ENCODE data around the gene SLCO4A1.

SLCO4A1 gene

GRCh38 chr20:62708591-62709536 is 66.6 kb downstream of the SLCO4A1 start, which contains the start of gene NTSR1:
Gene NTSR1 (plus strand): TSS chr20:62708836. CDS start chr20:62709208, 372 bp downstream.
- Histone ChIP-seq H3K4me1 (ENCODE audit: control insufficient read depth, insufficient read depth, low read length, poor library complexity, severe bottlenecking) (peaks cover 13% of the 10 kb centered on the region), H3K4me3 (ENCODE audit: insufficient read depth, low read depth, low read length, poor library complexity, severe bottlenecking) (no peak within 1 kb of the TSS)

GRCh38 chr20:62709537-62709905 is 67.2 kb downstream of the SLCO4A1 start:
- Histone ChIP-seq H3K9me3 (ENCODE audit: control insufficient read depth, low read length) (no peaks in the 10 kb centered on the region), H3K4me1 (ENCODE audit: control insufficient read depth, insufficient read depth, low read length, poor library complexity, severe bottlenecking) (peaks cover 10% of the 10 kb centered on the region), H3K36me3 (ENCODE audit: control insufficient read depth, insufficient read depth, low read length) (no peaks in the 10 kb centered on the region), H3K27me3 (replicated peaks; ENCODE audit: control insufficient read depth, insufficient read depth, low read length, poor library complexity, severe bottlenecking) (peaks cover 24% of the 10 kb centered on the region), H3K4me3 (ENCODE audit: insufficient read depth, low read depth, low read length, poor library complexity, severe bottlenecking) (no peak overlapping the region), H3K27ac (ENCODE audit: insufficient read depth, low read length, poor library complexity, severe bottlenecking) (no peak overlapping the region)
- no peak for DNase-seq

More at GRCh38 chr20:62708591-62709536, 66.6 kb downstream of the SLCO4A1 start, which contains the start of gene NTSR1:
- no peak for DNase-seq
- no peaks in the 10 kb centered on the region for H3K9me3 ChIP-seq (ENCODE audit: control insufficient read depth, low read length)
- H3K27ac ChIP-seq (ENCODE audit: insufficient read depth, low read length, poor library complexity, severe bottlenecking), result no peak within 1 kb of the TSS
- no peaks in the 10 kb centered on the region for H3K36me3 ChIP-seq (ENCODE audit: control insufficient read depth, insufficient read depth, low read length)
- peaks cover 24% of the 10 kb centered on the region for H3K27me3 ChIP-seq (replicated peaks; ENCODE audit: control insufficient read depth, insufficient read depth, low read length, poor library complexity, severe bottlenecking)

GRCh38 chr20:62710221-62710885 is 68.0 kb downstream of the SLCO4A1 start:
- H3K9me3 ChIP-seq (ENCODE audit: control insufficient read depth, low read length), result no peaks in the 10 kb centered on the region
- H3K27ac ChIP-seq (ENCODE audit: insufficient read depth, low read length, poor library complexity, severe bottlenecking), result no peak overlapping the region
- DNase-seq, result no peak
- no peak overlapping the region for H3K4me3 ChIP-seq (ENCODE audit: insufficient read depth, low read depth, low read length, poor library complexity, severe bottlenecking)
- no peaks in the 10 kb centered on the region for H3K36me3 ChIP-seq (ENCODE audit: control insufficient read depth, insufficient read depth, low read length)
- peaks cover 24% of the 10 kb centered on the region for H3K27me3 ChIP-seq (replicated peaks; ENCODE audit: control insufficient read depth, insufficient read depth, low read length, poor library complexity, severe bottlenecking)
- peaks cover 10% of the 10 kb centered on the region for H3K4me1 ChIP-seq (ENCODE audit: control insufficient read depth, insufficient read depth, low read length, poor library complexity, severe bottlenecking)

GRCh38 chr20:62710886-62711702 is 68.8 kb downstream of the SLCO4A1 start:
- Histone ChIP-seq H3K27ac (ENCODE audit: insufficient read depth, low read length, poor library complexity, severe bottlenecking) (no peak overlapping the region), H3K36me3 (ENCODE audit: control insufficient read depth, insufficient read depth, low read length) (no peaks in the 10 kb centered on the region), H3K4me3 (ENCODE audit: insufficient read depth, low read depth, low read length, poor library complexity, severe bottlenecking) (no peak overlapping the region), H3K4me1 (ENCODE audit: control insufficient read depth, insufficient read depth, low read length, poor library complexity, severe bottlenecking) (peaks cover 17% of the 10 kb centered on the region), H3K9me3 (ENCODE audit: control insufficient read depth, low read length) (no peaks in the 10 kb centered on the region), H3K27me3 (replicated peaks; ENCODE audit: control insufficient read depth, insufficient read depth, low read length, poor library complexity, severe bottlenecking) (peaks cover 24% of the 10 kb centered on the region)
- DNase-seq, result no peak

GRCh38 chr20:62711703-62712101 is 69.4 kb downstream of the SLCO4A1 start:
- Histone ChIP-seq H3K36me3 (ENCODE audit: control insufficient read depth, insufficient read depth, low read length) (no peaks in the 10 kb centered on the region), H3K27ac (ENCODE audit: insufficient read depth, low read length, poor library complexity, severe bottlenecking) (no peak overlapping the region), H3K27me3 (replicated peaks; ENCODE audit: control insufficient read depth, insufficient read depth, low read length, poor library complexity, severe bottlenecking) (peaks cover 24% of the 10 kb centered on the region), H3K9me3 (ENCODE audit: control insufficient read depth, low read length) (no peaks in the 10 kb centered on the region), H3K4me3 (ENCODE audit: insufficient read depth, low read depth, low read length, poor library complexity, severe bottlenecking) (no peak overlapping the region), H3K4me1 (ENCODE audit: control insufficient read depth, insufficient read depth, low read length, poor library complexity, severe bottlenecking) (peaks cover 23% of the 10 kb centered on the region)
- DNase-seq, result no peak

- peaks cover 21% of the 10 kb centered on the region for H3K27me3 ChIP-seq (replicated peaks; ENCODE audit: control insufficient read depth, insufficient read depth, low read length, poor library complexity, severe bottlenecking)
- no peak for DNase-seq
- H3K4me3 ChIP-seq (ENCODE audit: insufficient read depth, low read depth, low read length, poor library complexity, severe bottlenecking), result no peak overlapping the region
- no peak overlapping the region for H3K27ac ChIP-seq (ENCODE audit: insufficient read depth, low read length, poor library complexity, severe bottlenecking)
- H3K4me1 ChIP-seq (ENCODE audit: control insufficient read depth, insufficient read depth, low read length, poor library complexity, severe bottlenecking), result peaks cover 29% of the 10 kb centered on the region
- no peaks in the 10 kb centered on the region for H3K9me3 ChIP-seq (ENCODE audit: control insufficient read depth, low read length)
- no peaks in the 10 kb centered on the region for H3K36me3 ChIP-seq (ENCODE audit: control insufficient read depth, insufficient read depth, low read length)
Observed at GRCh38 chr20:62712606-62713005, 70.3 kb downstream of the SLCO4A1 start.

GRCh38 chr20:62714006-62714405 is 71.7 kb downstream of the SLCO4A1 start:
- Histone ChIP-seq H3K27ac (ENCODE audit: insufficient read depth, low read length, poor library complexity, severe bottlenecking) (no peak overlapping the region), H3K9me3 (ENCODE audit: control insufficient read depth, low read length) (no peaks in the 10 kb centered on the region), H3K4me1 (ENCODE audit: control insufficient read depth, insufficient read depth, low read length, poor library complexity, severe bottlenecking) (peaks cover 21% of the 10 kb centered on the region), H3K4me3 (ENCODE audit: insufficient read depth, low read depth, low read length, poor library complexity, severe bottlenecking) (no peak overlapping the region), H3K36me3 (ENCODE audit: control insufficient read depth, insufficient read depth, low read length) (no peaks in the 10 kb centered on the region), H3K27me3 (replicated peaks; ENCODE audit: control insufficient read depth, insufficient read depth, low read length, poor library complexity, severe bottlenecking) (peaks cover 8% of the 10 kb centered on the region)
- no peak for DNase-seq

GRCh38 chr20:62714799-62715198 is 72.5 kb downstream of the SLCO4A1 start:
- H3K27me3 ChIP-seq (replicated peaks; ENCODE audit: control insufficient read depth, insufficient read depth, low read length, poor library complexity, severe bottlenecking), result peaks cover under 1% of the 10 kb centered on the region

GRCh38 chr20:62715201-62715600 is 72.9 kb downstream of the SLCO4A1 start:
- Histone ChIP-seq H3K36me3 (ENCODE audit: control insufficient read depth, insufficient read depth, low read length) (no peaks in the 10 kb centered on the region), H3K4me3 (ENCODE audit: insufficient read depth, low read depth, low read length, poor library complexity, severe bottlenecking) (no peak overlapping the region), H3K4me1 (ENCODE audit: control insufficient read depth, insufficient read depth, low read length, poor library complexity, severe bottlenecking) (peaks cover 19% of the 10 kb centered on the region), H3K9me3 (ENCODE audit: control insufficient read depth, low read length) (no peaks in the 10 kb centered on the region), H3K27ac (ENCODE audit: insufficient read depth, low read length, poor library complexity, severe bottlenecking) (no peak overlapping the region), H3K27me3 (replicated peaks; ENCODE audit: control insufficient read depth, insufficient read depth, low read length, poor library complexity, severe bottlenecking) (no peaks in the 10 kb centered on the region)
- no peak for DNase-seq

More at GRCh38 chr20:62714799-62715198, 72.5 kb downstream of the SLCO4A1 start:
- Histone ChIP-seq H3K9me3 (ENCODE audit: control insufficient read depth, low read length) (no peaks in the 10 kb centered on the region), H3K27ac (ENCODE audit: insufficient read depth, low read length, poor library complexity, severe bottlenecking) (no peak overlapping the region), H3K4me1 (ENCODE audit: control insufficient read depth, insufficient read depth, low read length, poor library complexity, severe bottlenecking) (peaks cover 19% of the 10 kb centered on the region), H3K36me3 (ENCODE audit: control insufficient read depth, insufficient read depth, low read length) (no peaks in the 10 kb centered on the region), H3K4me3 (ENCODE audit: insufficient read depth, low read depth, low read length, poor library complexity, severe bottlenecking) (no peak overlapping the region)
- no peak for DNase-seq

Data from effector memory CD4-positive, alpha-beta T cell (primary cell).